Frontal cortex (tissue), 4 donors: ENCODE results near the gene RAMP1. TPM values are rescaled to one million over a fixed set of nuclear protein-coding genes. Genes with fewer than 3 reads are reported as not detected.

Experiments used
- DNase-seq, 2 donors: peaks; one replicate each; pipeline ENCODE4 v3.0.0; 2012; ENCODE audit warnings: low spot score in 2 of 2
- FAIRE-seq: peaks from 2 replicates; lab custom pipeline; 2012; peaks lifted over from hg19 to GRCh38; lab: Jason Lieb, UNC
- total RNA-seq: library from RNA; depleted of rRNA; stranded (reverse); fragments of >200 nt; gene quantifications from one replicate; pipeline ENCODE4 v1.2.3, GENCODE V29; 2014
- donor health status: control.
- donor health status: control.
- donor health status: control.

RAMP1 gene
- total RNA-seq, 1 donor from 2014 or later: 6.9 TPM

DNA sequence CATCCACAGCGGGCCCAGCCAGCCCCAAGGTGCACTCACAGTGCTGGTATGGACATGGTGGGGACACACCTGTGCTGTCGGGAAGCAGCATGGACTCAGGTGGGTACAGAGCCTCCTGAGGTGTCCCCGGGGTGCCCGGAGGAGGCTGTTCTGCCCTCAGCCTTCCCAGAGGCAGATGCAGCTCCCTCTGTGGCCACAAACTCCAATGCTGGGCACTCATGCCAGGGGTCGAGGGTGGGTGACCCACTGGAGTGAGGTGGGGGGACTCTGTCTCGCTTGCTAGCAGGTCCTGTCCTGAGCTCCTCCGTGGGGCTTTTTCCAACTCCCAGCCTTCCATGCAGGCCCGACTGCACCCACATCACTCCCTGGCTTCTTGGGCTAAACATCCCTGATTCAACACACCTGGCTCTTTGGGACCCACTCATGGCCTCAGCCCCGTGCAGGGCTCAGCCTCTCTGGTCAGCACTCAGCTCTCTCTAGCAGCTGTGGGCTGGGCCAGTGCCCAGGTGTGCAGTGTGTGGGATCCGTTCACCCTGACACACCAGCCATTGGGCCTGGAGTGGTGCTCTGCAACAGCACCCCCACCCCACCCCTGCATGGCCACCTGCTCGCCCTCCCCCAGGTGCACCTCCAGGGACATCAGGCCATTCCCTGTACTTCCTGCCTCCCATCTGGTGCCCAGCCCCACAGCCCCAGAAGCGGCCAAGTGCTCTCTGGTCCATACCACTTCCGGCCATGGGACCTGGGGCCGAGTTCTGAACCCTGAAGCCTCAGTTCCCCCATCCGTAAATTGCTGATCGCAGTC is 16.0 kb downstream of the RAMP1 start:
- no peak for FAIRE-seq

DNA sequence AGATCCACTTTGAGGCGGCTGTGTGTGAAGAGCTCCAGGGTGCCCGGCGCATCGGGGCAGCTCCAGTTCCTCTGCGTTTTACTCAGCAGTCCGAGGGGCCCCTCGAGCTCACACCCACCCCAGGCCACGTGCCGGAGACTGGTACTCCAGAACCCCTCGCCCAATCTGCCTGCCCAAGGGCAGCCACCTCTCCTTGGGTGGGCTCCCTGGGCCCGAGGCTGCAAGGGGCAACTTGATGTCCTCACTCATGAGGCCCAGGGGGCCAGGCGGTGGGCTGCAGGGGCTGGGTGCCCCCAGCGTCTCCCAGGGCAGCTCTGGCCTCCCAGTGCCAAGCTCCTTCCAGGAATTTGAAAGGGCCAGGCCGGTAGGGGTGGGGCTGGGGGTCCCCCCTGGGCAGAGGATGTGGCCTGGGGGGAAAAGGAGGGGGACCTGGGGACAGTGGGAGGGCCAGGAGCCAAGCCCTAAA is 16.7 kb downstream of the RAMP1 start:
- FAIRE-seq: no peak
- no peak for DNase-seq

More for the DNA sequence above, 16.0 kb downstream of the RAMP1 start:
- no peak for DNase-seq

DNA sequence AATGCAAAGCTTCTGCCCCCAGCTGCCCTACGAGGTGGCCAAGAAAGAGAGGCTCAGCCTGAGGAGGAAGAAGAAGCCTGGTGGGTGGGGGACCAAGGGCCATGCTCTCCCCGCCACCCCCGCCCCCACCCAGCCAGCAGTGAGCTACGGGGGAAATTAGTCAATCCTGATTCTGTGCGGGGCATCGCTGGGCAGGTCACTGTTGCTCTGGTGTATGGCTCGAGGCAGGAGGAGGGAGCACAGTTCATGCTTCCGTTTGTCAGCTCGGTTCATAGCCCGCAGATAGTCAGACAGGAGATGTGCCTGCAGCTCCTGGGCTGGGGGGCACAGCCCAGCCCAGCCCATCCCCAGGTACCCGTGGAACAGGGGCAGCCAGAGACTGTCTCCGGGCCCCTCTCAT is 17.1 kb downstream of the RAMP1 start:
- DNase-seq: no peak

DNA sequence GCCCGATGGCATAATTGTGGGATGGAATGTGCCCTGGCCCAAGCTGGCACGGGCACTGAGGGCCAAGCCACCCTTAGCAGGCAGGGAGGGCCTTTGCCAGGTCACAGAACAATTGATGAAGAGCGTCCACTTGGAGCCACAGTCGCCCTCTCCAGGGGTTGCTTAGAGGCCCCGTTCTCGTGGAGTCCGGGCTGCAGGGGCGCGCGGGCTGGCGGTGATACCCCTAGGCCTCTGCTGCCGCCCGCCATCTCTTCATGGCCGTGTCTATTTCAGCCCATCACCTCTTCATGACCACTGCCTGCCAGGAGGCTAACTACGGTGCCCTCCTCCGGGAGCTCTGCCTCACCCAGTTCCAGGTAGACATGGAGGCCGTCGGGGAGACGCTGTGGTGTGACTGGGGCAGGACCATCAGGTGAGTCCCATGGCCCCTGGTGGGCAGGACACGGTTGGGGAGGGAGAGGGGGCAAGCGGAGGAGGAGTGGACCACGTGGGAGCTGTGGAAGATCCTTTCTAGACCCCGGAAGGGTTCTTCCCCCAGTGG is 17.6 kb downstream of the RAMP1 start:
- DNase-seq (no peak), FAIRE-seq (no peak)

More for the DNA sequence above, 17.1 kb downstream of the RAMP1 start:
- FAIRE-seq: no peak

DNA sequence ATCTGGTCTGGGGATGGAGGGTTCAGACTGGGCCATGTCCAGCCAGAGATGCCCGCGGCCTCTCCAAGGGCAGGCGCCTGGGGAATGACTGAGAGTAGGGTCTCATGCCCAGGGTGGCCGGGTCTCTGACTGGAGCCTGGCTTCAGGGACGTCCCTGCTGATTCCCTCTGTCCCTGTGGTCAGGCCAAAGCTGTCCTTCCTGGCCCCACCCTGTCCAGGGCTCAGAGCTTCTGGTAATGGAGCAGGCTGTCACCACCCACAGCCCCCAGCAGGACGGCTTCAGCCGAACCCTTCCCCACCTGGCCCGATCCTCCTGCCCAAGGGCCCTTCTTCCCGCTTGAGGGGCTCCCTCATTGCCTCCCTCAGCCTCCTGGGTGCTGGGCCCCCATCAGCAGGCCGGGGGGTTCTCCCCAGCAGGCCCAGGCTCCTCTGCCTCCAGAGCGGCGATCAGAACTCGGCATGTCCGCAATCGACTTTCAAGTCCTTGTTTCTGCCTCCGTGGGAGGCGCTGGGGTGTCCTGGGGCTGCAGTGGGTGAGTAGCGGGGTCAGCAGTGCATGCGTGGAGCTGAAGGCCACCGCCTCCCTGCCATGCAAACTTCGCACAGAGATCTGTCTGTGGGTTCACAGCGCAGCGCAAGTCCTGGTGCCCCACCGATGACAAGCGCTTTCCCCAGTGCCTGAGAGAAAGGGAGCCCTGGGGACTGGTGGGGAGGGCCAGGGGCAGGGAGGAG is 18.3 kb downstream of the RAMP1 start:
- FAIRE-seq (no peak), DNase-seq (no peak)

DNA sequence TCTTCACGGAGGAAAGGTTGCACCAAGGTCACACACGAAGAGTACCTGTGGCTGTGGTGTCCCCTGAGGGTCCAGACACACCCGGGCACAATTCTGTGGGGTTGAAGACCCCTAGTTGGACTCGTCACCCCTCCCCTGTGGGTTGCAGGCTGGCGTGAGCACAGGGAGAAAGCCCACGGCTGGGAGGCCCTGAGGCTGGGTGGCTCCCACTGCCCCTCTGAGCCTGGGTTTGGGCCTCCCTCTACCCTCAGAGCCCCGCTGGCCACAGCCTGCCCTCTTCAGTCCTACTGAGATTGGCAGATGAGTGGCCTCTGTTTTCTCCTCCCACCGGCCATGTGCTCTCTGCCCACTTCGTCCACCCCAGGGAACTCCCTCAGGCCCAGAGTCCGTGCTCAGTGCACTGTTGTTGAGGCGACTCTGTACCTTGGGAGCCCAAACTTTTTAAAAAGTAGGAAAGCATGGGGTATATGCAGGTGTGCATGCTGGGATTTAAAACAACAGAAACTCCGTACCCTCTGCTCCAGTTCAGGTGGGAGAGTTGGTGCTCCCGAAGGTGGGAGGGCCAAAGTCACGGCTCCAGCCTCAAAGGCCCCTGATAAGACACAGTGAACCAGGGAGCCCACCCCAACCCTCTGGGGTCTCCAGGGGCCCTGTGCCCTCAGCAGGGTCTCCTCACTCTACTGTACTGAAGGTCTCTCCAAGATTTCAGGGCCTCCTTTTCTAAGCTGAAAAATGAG is 19.1 kb downstream of the RAMP1 start:
- no peak for FAIRE-seq
- DNase-seq: no peak

DNA sequence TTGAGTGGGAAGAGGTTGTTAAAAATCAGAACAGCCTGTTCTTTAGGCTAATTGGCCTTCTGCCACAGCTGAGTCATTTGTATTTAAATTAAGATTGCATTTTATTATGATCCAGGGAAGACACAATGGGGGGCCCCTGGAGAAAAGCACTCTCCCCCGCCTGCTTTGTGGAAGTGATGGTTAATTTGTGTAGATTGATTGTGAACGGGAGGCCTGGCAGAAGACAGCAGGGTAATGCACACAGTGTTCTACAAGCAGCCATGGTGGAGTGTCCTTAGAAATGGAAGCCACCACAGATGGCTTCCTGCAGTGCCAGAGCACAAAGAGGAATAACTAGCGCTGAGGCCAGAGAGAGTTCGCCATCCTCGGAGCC is 19.6 kb downstream of the RAMP1 start:
- no peak for FAIRE-seq

DNA sequence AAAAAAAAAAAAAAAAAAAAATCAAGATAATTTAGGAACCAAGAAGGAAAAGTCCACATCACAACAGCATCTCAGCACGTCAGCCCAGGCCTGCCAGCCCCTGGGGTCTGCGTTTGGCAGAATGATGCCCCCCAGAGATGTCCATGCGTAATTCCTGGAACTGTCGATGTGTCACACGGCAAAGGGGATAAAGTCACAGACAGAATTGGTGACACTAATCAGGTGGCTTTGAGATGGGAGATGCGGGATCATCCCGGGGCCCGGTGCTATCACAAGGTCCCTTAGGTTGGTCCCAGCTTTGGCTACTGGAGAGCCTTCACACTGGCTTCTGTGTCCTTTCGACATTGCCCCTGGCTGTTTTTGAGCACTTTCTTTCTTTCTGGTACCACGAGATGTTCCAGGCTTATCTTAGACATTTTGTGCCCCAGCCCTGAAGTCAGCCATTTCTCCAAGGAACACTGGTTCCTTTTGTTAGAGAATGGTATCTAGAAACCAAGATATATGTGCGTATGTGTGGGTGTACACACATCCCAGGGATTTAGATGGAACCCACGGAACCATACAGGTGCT is 20.7 kb downstream of the RAMP1 start:
- DNase-seq: no peak
- FAIRE-seq: no peak

More for the DNA sequence above, 19.6 kb downstream of the RAMP1 start:
- no peak for DNase-seq

DNA sequence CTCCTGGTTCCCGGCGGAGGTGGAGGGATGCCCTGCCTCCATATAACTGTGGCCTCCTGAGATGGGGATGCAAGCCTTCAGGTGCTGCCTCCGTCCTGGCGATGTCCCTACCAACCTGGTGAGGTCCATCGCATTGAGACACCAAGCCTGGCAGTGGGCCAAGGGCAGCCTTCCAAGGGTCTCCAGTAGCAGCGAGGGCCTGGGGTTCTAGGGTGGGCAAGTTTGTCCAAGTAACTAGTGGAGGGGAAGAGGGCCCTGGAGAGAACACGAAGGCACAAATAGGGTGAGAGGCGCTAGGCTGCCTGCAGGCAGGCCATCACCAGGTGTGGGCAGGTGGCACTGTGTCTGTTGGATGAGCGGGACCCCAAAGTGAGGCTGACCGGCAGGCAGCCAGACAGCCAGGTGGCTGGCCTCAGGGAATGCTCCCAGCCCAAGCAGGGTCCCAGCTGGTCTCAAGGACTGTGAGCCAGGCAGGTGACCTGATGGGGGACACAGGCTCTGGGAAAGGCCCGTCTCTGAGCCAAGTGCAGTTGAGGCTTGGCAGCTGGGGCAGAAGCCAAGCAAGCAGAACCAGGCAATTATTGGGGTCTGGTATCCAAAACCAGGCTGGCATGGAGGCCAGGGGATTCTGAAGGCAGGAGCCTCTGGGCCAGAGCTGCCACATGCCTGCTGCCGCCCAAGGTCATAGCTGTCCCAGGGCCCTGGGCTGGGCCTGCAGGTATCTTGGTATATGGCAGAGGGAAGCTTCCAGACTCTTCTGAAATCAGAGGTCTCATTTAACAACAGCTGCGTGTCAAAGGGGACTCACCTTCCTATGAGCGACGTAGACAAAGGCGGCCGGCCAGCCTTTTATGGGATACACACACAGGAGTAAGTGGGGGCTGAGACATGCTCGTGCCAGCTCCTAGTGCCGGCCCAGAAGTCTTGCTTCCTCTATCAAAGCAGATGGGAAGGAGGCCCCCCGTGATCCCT is 23.4 kb downstream of the RAMP1 start:
- DNase-seq: no peak
- FAIRE-seq: no peak

DNA sequence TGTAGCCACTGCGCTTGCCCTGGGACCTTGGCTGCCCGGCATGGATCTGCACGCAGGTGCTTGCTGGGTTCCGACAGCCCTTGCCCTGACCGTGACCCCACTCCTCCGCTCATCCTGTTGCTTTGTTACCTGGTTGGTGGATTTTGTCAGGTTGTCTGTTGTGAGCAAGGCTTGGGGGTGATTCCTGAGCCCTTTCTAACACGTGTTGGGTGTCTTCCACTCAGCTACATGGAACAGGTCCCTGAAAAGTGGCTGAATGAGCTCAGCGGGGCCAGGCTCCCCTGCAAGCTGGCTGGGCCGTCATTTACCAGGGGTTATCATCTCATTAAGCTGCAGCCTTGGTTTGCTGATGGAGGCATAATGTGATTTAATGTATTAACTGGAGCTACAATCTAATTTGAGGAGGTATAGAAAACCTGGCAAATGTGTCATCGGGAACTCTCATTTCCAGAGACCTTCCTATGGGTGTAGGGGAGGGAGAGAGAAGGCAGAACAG is 24.6 kb downstream of the RAMP1 start:
- no peak for DNase-seq

DNA sequence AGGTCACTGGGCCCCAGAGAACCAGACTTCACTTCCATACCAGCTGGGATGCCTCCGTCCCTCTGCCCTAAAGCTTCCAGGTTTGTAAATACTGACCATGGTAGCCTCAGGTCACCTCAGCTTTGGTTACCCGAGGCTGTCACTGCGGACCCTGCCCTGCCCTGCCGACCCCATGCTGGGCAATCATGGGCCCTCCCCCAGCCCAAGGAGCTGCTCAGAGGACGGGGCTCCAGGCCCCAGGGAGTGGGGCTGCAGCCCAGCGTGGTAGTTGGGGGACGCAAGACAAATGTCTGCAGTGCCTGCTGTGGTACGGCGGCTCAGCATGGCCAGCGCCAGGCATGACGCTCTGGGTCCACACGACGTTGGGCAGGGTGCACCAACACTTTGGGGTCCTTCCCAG is 25.3 kb downstream of the RAMP1 start:
- FAIRE-seq: no peak

More for the DNA sequence above, 24.6 kb downstream of the RAMP1 start:
- no peak for FAIRE-seq

DNA sequence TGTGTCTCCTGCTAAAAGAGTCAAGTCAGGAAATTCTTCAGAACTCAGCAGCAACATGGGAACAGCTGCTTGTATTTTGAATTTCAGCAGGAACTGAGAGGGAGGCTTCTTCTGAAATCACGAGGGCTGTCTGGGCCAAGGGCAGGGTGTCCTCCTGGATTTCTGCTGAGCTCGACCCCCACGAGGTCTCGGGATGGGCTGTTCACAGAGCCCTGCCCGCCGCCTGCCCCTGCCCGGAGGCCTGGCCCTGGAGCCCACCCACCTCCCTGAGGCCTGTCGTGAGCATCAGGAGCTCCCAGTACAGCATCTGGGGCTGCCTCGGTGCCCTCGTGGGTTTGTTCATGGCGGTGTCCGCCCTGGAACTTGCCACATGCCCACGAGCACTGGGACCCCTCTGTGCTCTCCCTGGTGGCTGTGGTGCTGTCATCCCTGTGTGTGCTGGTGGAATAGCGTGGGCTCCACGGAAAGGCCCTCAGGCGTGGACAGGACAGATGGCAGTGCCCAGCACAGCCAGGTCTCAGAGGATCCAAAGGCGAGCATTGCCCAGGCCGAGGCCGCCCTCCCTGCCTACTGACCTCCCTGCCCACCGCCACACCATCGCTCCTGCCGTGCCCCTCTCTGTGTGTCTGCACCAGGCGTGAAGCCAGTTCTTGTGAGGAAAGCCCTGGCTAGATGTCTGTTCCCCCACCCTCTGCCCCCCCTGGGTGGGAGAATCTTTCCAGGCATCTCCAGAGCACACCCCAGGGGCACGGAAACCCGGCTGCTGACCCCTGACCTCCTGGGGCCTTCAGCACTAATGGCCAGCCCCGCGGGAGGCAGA is 25.9 kb downstream of the RAMP1 start:
- no peak for FAIRE-seq

More for the DNA sequence above, 25.3 kb downstream of the RAMP1 start:
- DNase-seq: no peak

DNA sequence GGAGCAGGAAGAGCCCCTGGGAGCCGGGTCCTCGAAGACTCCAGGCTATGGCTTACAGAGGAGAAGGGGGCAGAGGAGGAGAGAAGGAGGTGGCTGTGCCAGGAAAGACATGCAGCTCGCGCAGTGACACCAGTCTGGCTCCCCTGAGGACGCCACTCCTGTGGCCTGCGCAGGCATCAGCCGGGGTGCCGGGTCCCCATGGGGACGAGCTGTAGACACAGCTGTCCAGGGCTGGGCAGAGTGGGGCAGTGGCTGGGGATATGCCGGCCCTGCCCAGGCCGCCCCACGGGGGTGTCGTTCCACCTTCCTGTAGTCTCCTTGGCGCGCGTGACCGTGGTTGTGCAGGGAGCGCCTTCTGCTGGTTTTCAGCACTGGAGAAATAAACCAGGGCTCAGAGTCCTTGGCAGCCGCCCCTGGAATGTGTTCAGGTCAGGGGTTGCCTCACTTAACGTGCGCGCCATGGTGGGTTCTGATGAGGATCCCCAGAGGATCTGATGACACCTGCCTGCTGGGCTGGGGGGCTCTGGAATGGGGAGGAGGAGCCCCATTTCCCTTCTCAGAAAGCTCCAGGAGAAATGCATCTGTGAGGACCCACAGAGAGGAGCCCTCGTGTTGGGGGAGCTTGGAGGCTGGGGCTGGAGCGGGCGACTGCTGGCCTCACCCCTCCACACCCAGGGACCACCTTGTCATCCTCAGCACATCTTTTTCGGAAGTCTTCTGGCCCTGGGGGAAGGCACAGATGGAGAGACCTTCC is 26.7 kb downstream of the RAMP1 start:
- FAIRE-seq (no peak), DNase-seq (no peak)

More for the DNA sequence above, 25.9 kb downstream of the RAMP1 start:
- no peak for DNase-seq

DNA sequence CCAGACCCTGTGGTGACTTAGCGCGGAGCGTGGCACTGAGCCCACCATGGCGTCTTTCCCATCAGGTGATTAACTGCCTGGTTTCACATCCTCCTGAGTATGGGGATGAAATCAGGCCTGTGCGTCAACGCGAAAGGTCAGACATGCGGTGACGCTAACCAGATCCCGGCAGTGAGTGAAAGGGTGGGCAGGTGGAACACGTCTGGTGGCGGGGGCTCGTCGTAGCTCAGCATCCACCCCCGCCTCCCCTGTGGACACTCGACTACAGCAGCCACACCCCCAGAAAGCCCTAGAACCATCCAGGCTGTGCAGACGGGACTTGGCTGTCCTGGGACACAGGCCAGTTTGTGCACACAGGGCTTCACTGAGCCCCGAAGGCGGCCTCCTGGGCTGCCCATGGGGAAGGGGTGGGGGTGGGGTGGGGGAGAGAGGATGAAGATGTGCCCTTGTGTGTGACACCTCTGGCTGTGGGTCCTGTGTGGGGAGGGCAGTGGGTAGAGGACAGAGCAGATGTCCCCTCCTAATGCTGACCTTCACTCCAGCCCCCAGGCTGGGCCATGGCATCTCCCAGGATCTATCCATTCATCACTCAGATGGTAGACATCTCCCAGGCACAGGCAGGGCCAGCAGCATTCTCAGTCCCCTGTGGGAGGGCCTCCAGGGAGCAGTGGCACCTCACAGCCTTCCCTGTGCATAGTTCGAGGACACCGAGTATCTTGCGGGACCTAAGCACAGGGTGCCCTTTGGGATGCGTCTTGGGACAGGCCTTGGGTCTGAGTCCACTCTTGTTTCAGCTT is 27.5 kb downstream of the RAMP1 start:
- FAIRE-seq: no peak
- no peak for DNase-seq

DNA sequence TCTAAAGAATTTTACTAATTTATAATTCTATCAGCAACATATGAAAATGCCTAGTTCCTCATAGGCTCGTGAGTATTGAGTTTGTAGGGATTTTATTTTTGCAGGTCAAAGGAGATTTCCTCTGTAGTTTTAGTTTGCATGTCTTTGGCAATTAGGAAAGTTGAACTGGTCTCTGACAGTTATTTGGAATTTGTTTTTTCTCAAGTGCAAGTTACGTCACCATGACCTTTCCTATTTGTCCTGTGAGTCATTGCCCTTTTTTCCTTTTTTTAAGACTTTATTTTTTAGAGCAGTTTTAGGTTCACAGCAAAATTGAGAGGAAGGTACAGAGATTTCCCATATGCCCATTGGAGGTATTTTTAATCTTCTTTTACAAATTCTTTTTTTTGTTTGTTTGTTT is 29.0 kb downstream of the RAMP1 start:
- FAIRE-seq (no peak), DNase-seq (no peak)

DNA sequence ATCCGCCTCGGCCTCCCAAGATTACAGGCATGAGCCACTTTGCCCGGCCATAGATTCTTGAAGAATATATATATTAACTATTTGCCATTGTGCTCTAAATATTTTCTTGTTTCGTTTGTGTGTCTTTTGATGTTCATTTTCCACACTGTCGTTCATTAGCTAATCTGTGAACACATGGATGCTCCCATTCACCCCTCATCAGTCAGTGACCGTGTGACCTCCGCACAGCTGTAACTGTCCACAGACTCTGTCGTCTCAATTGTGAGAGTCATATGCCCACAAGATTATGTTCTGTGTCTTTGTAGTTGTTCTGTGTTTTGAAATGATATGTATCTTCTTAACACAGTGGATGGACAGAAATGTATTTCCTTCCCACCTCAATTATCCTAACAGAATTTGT is 29.6 kb downstream of the RAMP1 start:
- FAIRE-seq: no peak
- no peak for DNase-seq
